Adrenal gland (tissue), 12 donors: ENCODE results near the gene CCDC73. TPM values are rescaled to one million over a fixed set of nuclear protein-coding genes. Genes with fewer than 3 reads are reported as not detected.
"Not testable (repeated sequence)": the region's sequence is repeated elsewhere in the genome, so short reads cannot be mapped to it uniquely, and the experiment has no call there.

Source experiments
- DNase-seq, 7 donors: peaks; one replicate each; pipeline ENCODE4 v3.0.0-alpha.2; 2019 to 2020
- H3K27ac ChIP-seq, 5 donors: fragments of 200-600 bp; sonication (generic) in 4 of 5; 1 replicate in 3 of 5; 2 replicates in 2 of 5; pipeline versions ENCODE4 v1.5.1 to v1.8.0; 2016 to 2020; ENCODE audit warnings: mild to moderate bottlenecking in 1 of 5
- H3K27me3 ChIP-seq: fragments of 200-600 bp; 2 replicates; pipeline ENCODE4 v1.8.0; 2021
- H3K36me3 ChIP-seq, 2 donors: fragments of 200-600 bp; replicated peaks in 1 of 2; 1 replicate in 1 of 2; 2 replicates in 1 of 2; pipeline versions ENCODE4 v1.5.1 to v1.8.0; 2018 to 2022
- H3K4me1 ChIP-seq, 2 donors: fragments of 200-600 bp; replicated peaks in 1 of 2; 1 replicate in 1 of 2; 2 replicates in 1 of 2; pipeline versions ENCODE4 v1.5.1 to v1.8.0; 2018 to 2021
- H3K4me3 ChIP-seq, 4 donors: fragments of 200-600 bp; sonication (generic) in 3 of 4; one replicate each; pipeline ENCODE4 v1.5.1; 2016 to 2018
- H3K9me3 ChIP-seq, 3 donors: fragments of 200-600 bp; sonication (generic) in 1 of 3; replicated peaks in 1 of 3; 1 replicate in 2 of 3; 2 replicates in 1 of 3; pipeline versions ENCODE4 v1.5.1 to v1.8.0; 2016 to 2021
- CTCF ChIP-seq, 6 experiments: fragments of 450-650 bp in 4 of 6; fragments of 200-600 bp in 2 of 6; sonication (generic) in 1 of 6; IDR thresholded peaks; 1 replicate in 5 of 6; 2 replicates in 1 of 6; pipeline versions ENCODE4 v1.5.1 to v1.8.0; 2016 to 2021; ENCODE audit warnings: antibody characterized with exemption in 6 of 6, mild to moderate bottlenecking in 2 of 6, moderate library complexity in 1 of 6
- POLR2A ChIP-seq, 2 donors: fragments of 450-650 bp; IDR thresholded peaks; one replicate each; pipeline ENCODE4 v1.6.1; 2017; ENCODE audit warnings: antibody characterized with exemption in 2 of 2, mild to moderate bottlenecking in 2 of 2, moderate library complexity in 1 of 2
- WGBS, 4 donors: extraction: QIAGEN DNeasy Blood & Tissue Kit in 2 of 4; methylation state at CpG; one replicate each; pipeline versions ENCODE4 v1.1.5 to v1.1.7; 2013 to 2017; 5-methylcytosine and 5-hydroxymethylcytosine counted together
- intact Hi-C, 2 donors: fragments of 100-400 bp; cut with DNase I; formaldehyde crosslinking; loops; one replicate each; pipeline versions ENCODE4 v1.14.1 to v1.15.0; 2022 to 2023
- polyA plus RNA-seq, 3 donors: library from polyadenylated mRNA; stranded (reverse); fragments of 200-250 nt in 2 of 3; fragments of 350-450 nt in 1 of 3; fragmentation: Illumina TruSeq in 1 of 3; extraction: RNeasy Lipid Tissue Mini Kit (QIAGEN cat#74804) in 1 of 3; gene quantifications; one replicate each; pipeline ENCODE4 v1.2.3, GENCODE V29; 2013 to 2014
- total RNA-seq, 9 donors: library from RNA; depleted of rRNA in 4 of 9; stranded (reverse); fragments of >200 nt in 4 of 9; fragments of 120-200 nt in 1 of 9; fragmentation: NEBNext Ultra II Directional in 1 of 9; extraction: Animal tissue kit (Norgen Biotek cat#: 25700) in 1 of 9; gene quantifications; one replicate each; pipeline versions ENCODE4 v1.1.0 to v1.2.4, GENCODE V29; 2013 to 2023
- donor health status: healthy with polysubstance abuse.
- donor health status: Bipolar disorder and iron deficiency.
- donor health status: DM: yes; HTN: yes; CAD: no.
- donor health status: DM: no; HTN: no; CAD: no.
- donor health status: DM: no; HTN: no; CAD: no.
- donor health status: DM: yes; HTN: yes; CAD: no.

Gene CCDC73
- total and polyA plus RNA-seq, 12 donors, result 0.07 to 1.6 (median 0.23) TPM; not detected in 4

GRCh38 chr11:32606220-32606619 lies 188.2 kb downstream of the CCDC73 start:
- no peaks in the 10 kb centered on the region for H3K27me3 ChIP-seq
- TF ChIP-seq POLR2A (IDR thresholded peaks at IDR 0.05) (no peak), CTCF (IDR thresholded peaks at IDR 0.05) (no peak)
- H3K27ac ChIP-seq, result no peak overlapping the region
- H3K4me3 ChIP-seq, result no peak overlapping the region
- peaks cover 0 to 28% of the 10 kb centered on the region in 2 donors for H3K36me3 ChIP-seq
- DNase-seq, result no peak
- no peaks in the 10 kb centered on the region for H3K9me3 ChIP-seq
- intact Hi-C loops, result no loop called here
- H3K4me1 ChIP-seq, result peaks cover 9 to 18% of the 10 kb centered on the region in 2 donors

- no peaks in the 10 kb centered on the region for H3K27me3 ChIP-seq
- peaks cover 0 to 49% of the 10 kb centered on the region in 2 donors for H3K36me3 ChIP-seq
- H3K4me3 ChIP-seq, result no peak overlapping the region
- 37 to 45% (median 42%) methylated on average over 4 of the region's 4 CpGs for WGBS, 4 donors
- intact Hi-C loops, result no loop called here
- no peak for DNase-seq
- TF ChIP-seq POLR2A (IDR thresholded peaks at IDR 0.05), result no peak
- no peak for TF ChIP-seq CTCF (IDR thresholded peaks at IDR 0.05)
- peaks cover 9 to 30% of the 10 kb centered on the region in 2 donors for H3K4me1 ChIP-seq
- peak overlapping the region in 1 of 5 donors; percentile 8 for H3K27ac ChIP-seq
- no peaks in the 10 kb centered on the region for H3K9me3 ChIP-seq
Measured at GRCh38 chr11:32602657-32603415, 191.6 kb downstream of the CCDC73 start.

GRCh38 chr11:32597921-32598320 lies 196.5 kb downstream of the CCDC73 start:
- Histone ChIP-seq H3K4me1 (peaks cover 6 to 25% of the 10 kb centered on the region in 2 donors), H3K27ac (no peak overlapping the region), H3K4me3 (no peak overlapping the region), H3K27me3 (no peaks in the 10 kb centered on the region), H3K9me3 (no peaks in the 10 kb centered on the region), H3K36me3 (peaks cover 0 to 68% of the 10 kb centered on the region in 2 donors)
- intact Hi-C loops, result no loop called here
- WGBS, 4 donors, result 82 to 90% (median 85%) methylated on average over 1 of the region's 1 CpG
- no peak for TF ChIP-seq POLR2A (IDR thresholded peaks at IDR 0.05)
- TF ChIP-seq CTCF (IDR thresholded peaks at IDR 0.05), result no peak
- DNase-seq, result no peak

- H3K9me3 ChIP-seq, intact Hi-C loops, DNase-seq, H3K27ac ChIP-seq, H3K4me3 ChIP-seq, H3K27me3 ChIP-seq: not testable (repeated sequence)
- WGBS, 4 donors, result 92 to 98% (median 96%) methylated on average over 14 of the region's 14 CpGs
- peaks cover 0 to 12% of the 10 kb centered on the region in 2 donors for H3K4me1 ChIP-seq
- H3K36me3 ChIP-seq, result peaks cover 0 to 78% of the 10 kb centered on the region in 2 donors
Measured at GRCh38 chr11:32596114-32596513, 198.3 kb downstream of the CCDC73 start.

GRCh38 chr11:32594272-32594671 lies 200.2 kb downstream of the CCDC73 start:
- Histone ChIP-seq H3K27ac (no peak overlapping the region), H3K4me1 (peaks cover 0 to 8% of the 10 kb centered on the region in 2 donors), H3K36me3 (peaks cover 0 to 86% of the 10 kb centered on the region in 2 donors), H3K27me3 (no peaks in the 10 kb centered on the region), H3K9me3 (no peaks in the 10 kb centered on the region), H3K4me3 (no peak overlapping the region)
- no peak for DNase-seq
- intact Hi-C loops, result no loop called here
- TF ChIP-seq POLR2A (IDR thresholded peaks at IDR 0.05) (no peak), CTCF (IDR thresholded peaks at IDR 0.05) (no peak)
